Endothelial cell of umbilical vein (primary cell): ENCODE measurements around the gene UTS2B. TPM values are rescaled to one million over a fixed set of nuclear protein-coding genes. Genes with fewer than 3 reads are reported as not detected.

Source experiments
- BruUV-seq: library from RNA; stranded (reverse); fragments of 400-500 nt; replicated peaks from 2 replicates; lab custom pipeline; 2021; lab: Mats Ljungman, UMichigan
- CTCF ChIA-PET: fragments of 300-600, 350-600 bp; sonication (Branson Sonifier 250); formaldehyde crosslinking; loops from one replicate; lab custom pipeline; 2021; ENCODE audit warnings: antibody characterized with exemption, inconsistent platforms; lab: Charles Lee
- POLR2A ChIA-PET: fragments of 300-600, 350-600 bp; sonication (Branson Sonifier 250); formaldehyde crosslinking; loops from one replicate; lab custom pipeline; 2021; ENCODE audit warnings: antibody characterized with exemption, inconsistent platforms; lab: Charles Lee
- DNase-seq: peaks from one replicate; pipeline ENCODE4 v3.0.0-alpha.2; 2011; ENCODE audit warnings: low read depth, low spot score
- FAIRE-seq: peaks from 2 replicates; lab custom pipeline; 2011; peaks lifted over from hg19 to GRCh38; lab: Jason Lieb, UNC
- H2AFZ ChIP-seq: 2 replicates; pipeline ENCODE4 v1.6.0; 2012; ENCODE audit warnings: low read depth, low read length, control low read depth, inconsistent platforms
- H3K27ac ChIP-seq: 2 replicates; pipeline ENCODE4 v1.5.1; 2011; ENCODE audit warnings: low read depth, mild to moderate bottlenecking, control low read depth, low read length, moderate library complexity; ENCODE audit not compliant: insufficient read depth
- H3K27me3 ChIP-seq, 2 experiments: 2 replicates each; pipeline versions ENCODE4 v1.6.0 to v1.6.1; 2011; ENCODE audit warnings: low read length in 2 of 2, mixed read lengths in 1 of 2; ENCODE audit not compliant: control insufficient read depth in 2 of 2, insufficient read depth in 2 of 2
- H3K36me3 ChIP-seq, 2 experiments: 2 replicates in 1 of 2; 3 replicates in 1 of 2; pipeline ENCODE4 v1.5.1; 2011; ENCODE audit warnings: low read length in 2 of 2, mild to moderate bottlenecking in 1 of 2, moderate library complexity in 1 of 2; ENCODE audit not compliant: control insufficient read depth in 2 of 2, insufficient read depth in 2 of 2; ENCODE audit errors: extremely low read depth in 1 of 2
- H3K4me1 ChIP-seq: 3 replicates; pipeline ENCODE4 v1.5.1; 2011; ENCODE audit warnings: mild to moderate bottlenecking, low read length; ENCODE audit not compliant: control insufficient read depth, insufficient read depth; ENCODE audit errors: extremely low read depth
- H3K4me2 ChIP-seq: 2 replicates; pipeline ENCODE4 v1.6.1; 2011; ENCODE audit warnings: low read length, control low read depth, mixed read lengths; ENCODE audit not compliant: insufficient read depth
- H3K4me3 ChIP-seq, 3 experiments: fragments of 200-600 bp in 1 of 3; sonication (generic), shearing (Covaris generic) in 1 of 3; replicated peaks in 1 of 3; 2 replicates each; pipeline ENCODE4 v1.5.1; 2011 to 2016; ENCODE audit warnings: control low read depth in 3 of 3, low read length in 3 of 3, mild to moderate bottlenecking in 2 of 3, inconsistent platforms in 1 of 3, low read depth in 1 of 3, moderate library complexity in 1 of 3; ENCODE audit not compliant: insufficient read depth in 1 of 3
- H3K79me2 ChIP-seq: 2 replicates; pipeline ENCODE4 v1.6.0; 2012; ENCODE audit warnings: low read length, inconsistent platforms; ENCODE audit not compliant: control insufficient read depth, insufficient read depth
- H3K9ac ChIP-seq: replicated peaks from 2 replicates; pipeline ENCODE3; 2011; ENCODE audit warnings: low read length, control low read depth; ENCODE audit not compliant: insufficient read depth; ENCODE audit errors: extremely low read depth
- H3K9me1 ChIP-seq: replicated peaks from 3 replicates; pipeline ENCODE4 v1.6.0; 2011; ENCODE audit warnings: mild to moderate bottlenecking, low read length; ENCODE audit not compliant: control insufficient read depth, insufficient read depth; ENCODE audit errors: extremely low read depth
- H3K9me3 ChIP-seq: replicated peaks from 2 replicates; pipeline ENCODE4 v1.5.1; 2012; ENCODE audit warnings: low read length, inconsistent platforms; ENCODE audit not compliant: control insufficient read depth, insufficient read depth
- H4K20me1 ChIP-seq: replicated peaks from 2 replicates; pipeline ENCODE3; 2011; ENCODE audit warnings: mild to moderate bottlenecking, low read length; ENCODE audit not compliant: control insufficient read depth, insufficient read depth; ENCODE audit errors: extremely low read depth
- EZH2 ChIP-seq: IDR thresholded peaks from 2 replicates; pipeline ENCODE4 v1.6.1; 2012; ENCODE audit warnings: borderline replicate concordance, low read depth, mild to moderate bottlenecking, moderate library complexity, low read length, inconsistent platforms; ENCODE audit not compliant: severe bottlenecking
- FOS ChIP-seq: IDR thresholded peaks from 2 replicates; pipeline ENCODE4 v1.6.1; 2011; ENCODE audit warnings: mild to moderate bottlenecking, low read length, moderate library complexity, borderline replicate concordance; ENCODE audit not compliant: insufficient read depth
- GATA2 ChIP-seq: IDR thresholded peaks from 2 replicates; pipeline ENCODE4 v1.7.0; 2011; ENCODE audit warnings: low read depth, mild to moderate bottlenecking, moderate library complexity, mixed read lengths, low read length; ENCODE audit not compliant: insufficient read length, insufficient read depth
- JUN ChIP-seq: IDR thresholded peaks from 2 replicates; pipeline ENCODE4 v1.6.1; 2011; ENCODE audit warnings: borderline replicate concordance, low read depth; ENCODE audit not compliant: insufficient read length, insufficient read depth
- MYC ChIP-seq: IDR thresholded peaks from one replicate; pipeline ENCODE4 v1.6.1; 2011; ENCODE audit warnings: mild to moderate bottlenecking, low read depth, low read length
- POLR2A ChIP-seq: IDR thresholded peaks from 2 replicates; pipeline ENCODE4 v1.6.1; 2012; ENCODE audit warnings: low read depth, mild to moderate bottlenecking, control low read depth, low read length
- POLR2AphosphoS5 ChIP-seq: IDR thresholded peaks from 2 replicates; pipeline ENCODE4 v1.6.1; 2012; ENCODE audit warnings: low read depth, mild to moderate bottlenecking, control low read depth, low read length, moderate library complexity; ENCODE audit not compliant: insufficient read depth
- dilution Hi-C: fragments of 300-500 bp; cut with MboI; formaldehyde crosslinking; loops from one replicate; pipeline ENCODE4 v1.15.0; 2019; ENCODE audit warnings: low sequenced_read_pairs; ENCODE audit not compliant: extremely low pct_ligation_motif_present
- intact Hi-C: fragments of 100-400 bp; cut with micrococcal nuclease; formaldehyde crosslinking; loops from one replicate; pipeline ENCODE4 v1.10.0; 2022
- polyA plus RNA-seq, 4 experiments: library from polyadenylated mRNA; depleted of rRNA in 3 of 4; stranded (reverse) in 3 of 4; unstranded in 1 of 4; fragments of >200 nt; gene quantifications; 2 replicates each; pipeline versions ENCODE4 v1.2.1 to v1.2.3, GENCODE V29; 2011 to 2012; ENCODE audit warnings: missing spikeins in 1 of 4
- total RNA-seq: library from RNA; stranded (reverse); gene quantifications from 2 replicates; pipeline ENCODE4 v1.2.3, GENCODE V29; 2021
- TF ChIP-seq, protein P1 (sequence below): IDR thresholded peaks from 2 replicates; pipeline ENCODE4 v1.6.1; 2011; ENCODE audit not compliant: insufficient read depth, insufficient read length
- TF ChIP-seq, protein P2 (sequence below), 2 donors: IDR thresholded peaks; 1 replicate in 1 of 2; 2 replicates in 1 of 2; pipeline ENCODE4 v1.5.1; 2011; ENCODE audit warnings: low read length in 2 of 2, mild to moderate bottlenecking in 2 of 2, moderate library complexity in 2 of 2, control low read depth in 1 of 2, inconsistent platforms in 1 of 2, low read depth in 1 of 2; ENCODE audit not compliant: insufficient read depth in 1 of 2; ENCODE audit errors: extremely low read depth in 1 of 2

The UTS2B gene
- total and polyA plus RNA-seq, 2 donors (not counting 3 experiments of a cell fraction or from before 2014, with no cell fraction given), result 0.21 to 1.1 TPM

DNA sequence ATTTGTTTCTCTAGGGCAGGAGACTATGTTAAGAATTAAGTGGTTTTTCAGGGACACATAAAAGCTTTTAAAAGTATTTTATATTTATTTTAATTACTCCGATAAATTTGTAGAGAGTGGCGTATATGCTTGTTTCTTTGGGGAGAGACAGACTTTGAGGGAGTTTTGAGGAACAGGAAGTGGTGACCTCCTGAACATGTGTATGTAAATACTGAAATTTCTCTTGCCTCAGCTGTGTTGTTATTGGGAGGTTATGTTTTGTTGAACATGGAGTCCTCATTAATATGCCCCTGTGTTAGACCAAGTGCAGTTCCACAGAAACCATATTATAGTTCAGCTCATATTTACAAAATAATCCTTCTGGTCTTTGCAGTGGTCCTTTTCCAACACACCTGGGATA lies 41.8 kb upstream of the UTS2B start:
- Histone ChIP-seq H4K20me1 (no peaks in the 10 kb centered on the region), H3K27ac (no peak overlapping the region), H3K27me3 (no peaks in the 10 kb centered on the region), H2AFZ (no peak overlapping the region), H3K9me1 (no peaks in the 10 kb centered on the region), H3K9ac (no peak overlapping the region), H3K79me2 (peaks cover 47% of the 10 kb centered on the region), H3K4me3 (no peak overlapping the region), H3K4me1 (peaks cover 33% of the 10 kb centered on the region), H3K9me3 (no peaks in the 10 kb centered on the region), H3K4me2 (no peak overlapping the region), H3K36me3 (peaks cover 9 to 28% of the 10 kb centered on the region in 2 experiments)
- TF ChIP-seq MYC (no peak), POLR2A (no peak), FOS (no peak), EZH2 (no peak)
- TF ChIP-seq, protein P1, sequence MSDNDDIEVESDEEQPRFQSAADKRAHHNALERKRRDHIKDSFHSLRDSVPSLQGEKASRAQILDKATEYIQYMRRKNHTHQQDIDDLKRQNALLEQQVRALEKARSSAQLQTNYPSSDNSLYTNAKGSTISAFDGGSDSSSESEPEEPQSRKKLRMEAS, result no peak
- FAIRE-seq, result no peak
- intact Hi-C loops, result no loop called here
- DNase-seq, result no peak
- ChIA-PET POLR2A (no interaction called here), CTCF (no interaction called here)
- no TSS peak for BruUV-seq
- dilution Hi-C loops, result no loop called here

DNA sequence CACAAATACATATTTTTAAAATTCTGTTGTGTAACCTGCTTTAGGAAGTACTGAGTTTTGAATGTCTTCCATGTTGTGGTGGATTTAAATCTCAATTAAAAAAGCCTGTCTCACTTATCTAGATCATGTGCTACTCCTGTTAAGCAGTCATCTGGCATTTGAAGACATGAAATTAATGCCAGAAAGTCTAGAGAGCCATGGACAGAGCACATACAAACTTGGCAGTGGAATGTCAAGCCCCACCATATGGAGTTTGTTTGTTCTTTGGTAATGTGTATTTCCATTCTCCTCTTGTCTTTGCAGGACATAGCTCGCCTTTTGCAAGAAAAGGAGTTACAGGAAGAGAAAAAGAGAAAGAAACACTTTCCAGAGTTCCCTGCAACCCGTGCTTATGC lies 39.3 kb upstream of the UTS2B start:
- intact Hi-C loops (no loop called here), dilution Hi-C loops (no loop called here)
- H4K20me1 ChIP-seq, result no peaks in the 10 kb centered on the region
- H3K4me1 ChIP-seq, result peaks cover 39% of the 10 kb centered on the region
- BruUV-seq, result no TSS peak
- H3K79me2 ChIP-seq, result peaks cover 49% of the 10 kb centered on the region
- TF ChIP-seq POLR2AphosphoS5, result no peak
- TF ChIP-seq EZH2, result no peak
- TF ChIP-seq, protein P1, result no peak
- TF ChIP-seq FOS, result no peak
- TF ChIP-seq, protein P2, sequence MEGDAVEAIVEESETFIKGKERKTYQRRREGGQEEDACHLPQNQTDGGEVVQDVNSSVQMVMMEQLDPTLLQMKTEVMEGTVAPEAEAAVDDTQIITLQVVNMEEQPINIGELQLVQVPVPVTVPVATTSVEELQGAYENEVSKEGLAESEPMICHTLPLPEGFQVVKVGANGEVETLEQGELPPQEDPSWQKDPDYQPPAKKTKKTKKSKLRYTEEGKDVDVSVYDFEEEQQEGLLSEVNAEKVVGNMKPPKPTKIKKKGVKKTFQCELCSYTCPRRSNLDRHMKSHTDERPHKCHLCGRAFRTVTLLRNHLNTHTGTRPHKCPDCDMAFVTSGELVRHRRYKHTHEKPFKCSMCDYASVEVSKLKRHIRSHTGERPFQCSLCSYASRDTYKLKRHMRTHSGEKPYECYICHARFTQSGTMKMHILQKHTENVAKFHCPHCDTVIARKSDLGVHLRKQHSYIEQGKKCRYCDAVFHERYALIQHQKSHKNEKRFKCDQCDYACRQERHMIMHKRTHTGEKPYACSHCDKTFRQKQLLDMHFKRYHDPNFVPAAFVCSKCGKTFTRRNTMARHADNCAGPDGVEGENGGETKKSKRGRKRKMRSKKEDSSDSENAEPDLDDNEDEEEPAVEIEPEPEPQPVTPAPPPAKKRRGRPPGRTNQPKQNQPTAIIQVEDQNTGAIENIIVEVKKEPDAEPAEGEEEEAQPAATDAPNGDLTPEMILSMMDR (IDR thresholded peaks at IDR 0.05; ENCODE audit: extremely low read depth in 1 of 2, insufficient read depth in 1 of 2, low read depth in 1 of 2, low read length in 2 of 2), result no peak
- no peak for TF ChIP-seq JUN
- no peak for TF ChIP-seq GATA2
- no peak for TF ChIP-seq POLR2A
- no peak for TF ChIP-seq MYC
- H3K27ac ChIP-seq, result no peak overlapping the region
- ChIA-PET CTCF (interaction anchor here (0.6 to 2.0 kb wide), 2 partner anchors 10 to 99 kb away, joined by 3 to 6 read pairs; no protein-coding TSS in a partner anchor), POLR2A (interaction anchor here (0.5 kb wide), 1 partner anchor 97 kb away, joined by 3 read pairs; no protein-coding TSS in a partner anchor)
- H3K9ac ChIP-seq, result no peak overlapping the region
- FAIRE-seq, result no peak
- H3K4me2 ChIP-seq, result no peak overlapping the region
- no peaks in the 10 kb centered on the region for H3K9me3 ChIP-seq
- no peak overlapping the region for H3K4me3 ChIP-seq
- no peaks in the 10 kb centered on the region for H3K27me3 ChIP-seq
- DNase-seq, result no peak
- no peaks in the 10 kb centered on the region for H3K9me1 ChIP-seq
- peaks cover 6 to 23% of the 10 kb centered on the region in 2 experiments for H3K36me3 ChIP-seq
- H2AFZ ChIP-seq, result no peak overlapping the region
